ENCODE measurements around the gene SUSD4. TPM values are rescaled to one million over a fixed set of nuclear protein-coding genes. Genes with fewer than 3 reads are reported as not detected.

The SUSD4 gene
- total and polyA plus RNA-seq, 2 of the 8 experiments (the other 6 are each of a cell fraction or from before 2014, with no cell fraction given) = 3.9 to 5.2 TPM

DNA sequence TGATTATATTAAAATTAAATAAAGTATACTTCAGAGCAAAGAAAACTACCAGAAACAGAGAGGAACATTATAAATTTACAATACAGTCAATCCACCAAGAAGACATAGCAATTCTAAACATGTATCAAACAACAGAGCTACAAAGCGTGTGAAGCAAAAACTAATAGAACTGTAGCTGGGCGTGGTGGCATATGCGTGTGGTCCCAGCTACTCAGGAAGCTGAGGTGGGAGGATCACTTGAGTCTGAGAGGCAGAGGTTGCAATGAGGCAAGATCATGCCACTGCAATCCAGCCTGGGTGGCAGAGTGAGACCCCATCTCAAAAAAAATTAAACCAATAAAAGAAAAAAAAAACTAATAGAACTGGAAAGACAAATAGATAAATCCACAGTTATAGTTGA lies 41.5 kb upstream of the SUSD4 start:
- no peaks in the 10 kb centered on the region for H3K9me3 ChIP-seq (ENCODE audit: insufficient read depth in 2 of 2, low read depth in 1 of 2, low read length in 1 of 2)
- no peak for DNase-seq (ENCODE audit: low read depth in 1 of 2, low spot score in 2 of 2)
- no peak for TF ChIP-seq POLR2A (IDR thresholded peaks at IDR 0.05; ENCODE audit: control extremely low read depth in 1 of 2, low read depth in 2 of 2, low read length in 2 of 2)
- TF ChIP-seq SIN3A (conservative IDR thresholded peaks at IDR 0.05 in 1 of 2, IDR thresholded peaks at IDR 0.05 in 1 of 2; ENCODE audit: low read depth in 1 of 2, low read length in 2 of 2) = no peak
- no peak for TF ChIP-seq TEAD4 (IDR thresholded peaks at IDR 0.05; ENCODE audit: low read depth, low read length)
- H4K8ac ChIP-seq (ENCODE audit: extremely low read depth, insufficient read depth, low read length) = no peak overlapping the region
- H3K23ac ChIP-seq (ENCODE audit: insufficient read length) = no peak overlapping the region
- no peak overlapping the region for H3K9ac ChIP-seq (replicated peaks in 1 of 4; ENCODE audit: extremely low read depth in 1 of 4, low read depth in 3 of 4, low read length in 3 of 4)
- H2BK15ac ChIP-seq (ENCODE audit: low read length) = no peak overlapping the region
- H3K4me3 ChIP-seq (ENCODE audit: extremely low read depth in 1 of 4, insufficient read depth in 2 of 4, low read depth in 3 of 4, low read length in 4 of 4) = no peak overlapping the region
- H3K4ac ChIP-seq (replicated peaks; ENCODE audit: insufficient read length, low read depth, low read length) = no peak overlapping the region
- H2AK5ac ChIP-seq (ENCODE audit: low read depth, low read length) = no peak overlapping the region
- POLR2A ChIA-PET (ENCODE audit: partially characterized antibody) = no interaction called here
- H4K91ac ChIP-seq (replicated peaks; ENCODE audit: insufficient read length, low read length) = no peak overlapping the region
- H2BK5ac ChIP-seq (ENCODE audit: low read depth, low read length) = no peak overlapping the region
- H3K4me2 ChIP-seq (ENCODE audit: insufficient read depth in 1 of 2, low read depth in 2 of 2, low read length in 2 of 2) = no peak overlapping the region
- CTCF ChIA-PET (ENCODE audit: partially characterized antibody) = interaction anchor here (0.8 kb wide), 1 partner anchor 278 kb away, joined by 3 read pairs; no protein-coding TSS in a partner anchor
- no peaks in the 10 kb centered on the region for H4K20me1 ChIP-seq (replicated peaks in 1 of 2; ENCODE audit: control insufficient read depth in 1 of 2, insufficient read depth in 2 of 2, low read length in 2 of 2)
- no peaks in the 10 kb centered on the region for H3K23me2 ChIP-seq (ENCODE audit: low read depth, low read length)
- H3K36me3 ChIP-seq (ENCODE audit: control insufficient read depth in 2 of 4, insufficient read depth in 4 of 4, low read length in 3 of 4) = no peaks in the 10 kb centered on the region
- no peak overlapping the region for H4K5ac ChIP-seq (ENCODE audit: insufficient read length, low read depth, low read length)
- no peak overlapping the region for H3K18ac ChIP-seq (ENCODE audit: extremely low read depth, low read length)
- no peaks in the 10 kb centered on the region for H3K27me3 ChIP-seq (replicated peaks in 1 of 4; ENCODE audit: control insufficient read depth in 3 of 4, extremely low read depth in 1 of 4, insufficient read depth in 3 of 4, low read length in 3 of 4)
- FAIRE-seq = no peak
- no peak overlapping the region for H2AFZ ChIP-seq (ENCODE audit: low read length)
- H3K27ac ChIP-seq (ENCODE audit: low read depth, low read length) = no peak overlapping the region
- H2BK12ac ChIP-seq (ENCODE audit: low read depth, low read length) = no peak overlapping the region
- H2BK20ac ChIP-seq (ENCODE audit: low read length) = no peak overlapping the region
- H3K79me1 ChIP-seq (ENCODE audit: low read depth, low read length) = no peaks in the 10 kb centered on the region
- H3K79me2 ChIP-seq (ENCODE audit: control insufficient read depth in 1 of 2, insufficient read depth in 2 of 2, low read length in 2 of 2) = no peaks in the 10 kb centered on the region
- WGBS, 2 experiments (ENCODE audit: extremely low coverage in 1 of 2, insufficient coverage in 1 of 2, insufficient read length in 1 of 2, insufficient replicate concordance in 2 of 2, low coverage in 1 of 2, low lambda C conversion rate in 2 of 2, missing lambda C conversion rate in 1 of 2) = 91% methylated on average over 3 of the region's 3 CpGs; no CpG with 5 or more reads in 1 of the 2 experiments
- no peak overlapping the region for H3K14ac ChIP-seq (ENCODE audit: insufficient read length)
- H3K56ac ChIP-seq (replicated peaks; ENCODE audit: insufficient read length, low read depth, low read length) = no peak overlapping the region
- no peak overlapping the region for H2BK120ac ChIP-seq (replicated peaks; ENCODE audit: low read depth, low read length)
- H3K4me1 ChIP-seq (replicated peaks in 1 of 4; ENCODE audit: control insufficient read depth in 3 of 4, insufficient read depth in 4 of 4, low read length in 3 of 4) = no peaks in the 10 kb centered on the region

Measured in H1 (cell line).